Peyer's patch (tissue), 4 donors: ENCODE data around the gene WNT6. TPM values are rescaled to one million over a fixed set of nuclear protein-coding genes. Genes with fewer than 3 reads are reported as not detected.
A peak's percentile ranks its signal among the peaks of the same experiment; 100 is the strongest.

ENCODE experiments used
- DNase-seq, 3 donors: peaks; one replicate each; pipeline ENCODE4 v3.0.0-alpha.2; 2017 to 2019
- H3K27ac ChIP-seq, 4 donors: fragments of 200-600 bp; sonication (generic); one replicate each; pipeline ENCODE4 v1.5.1; 2016 to 2019
- H3K27me3 ChIP-seq, 2 donors: fragments of 200-600 bp; sonication (generic); one replicate each; pipeline ENCODE4 v1.5.1; 2019
- H3K36me3 ChIP-seq, 3 donors: fragments of 200-600 bp; sonication (generic); one replicate each; pipeline ENCODE4 v1.5.1; 2016 to 2019
- H3K4me1 ChIP-seq, 4 donors: fragments of 200-600 bp; sonication (generic); one replicate each; pipeline ENCODE4 v1.5.1; 2016 to 2019
- H3K4me3 ChIP-seq, 4 donors: fragments of 200-600 bp; sonication (generic); 1 replicate in 3 of 4; 2 replicates in 1 of 4; pipeline ENCODE4 v1.5.1; 2016 to 2019; ENCODE audit warnings: mild to moderate bottlenecking in 1 of 4
- H3K9me3 ChIP-seq, 4 donors: fragments of 200-600 bp; sonication (generic); one replicate each; pipeline ENCODE4 v1.5.1; 2016 to 2019; ENCODE audit warnings: mild to moderate bottlenecking in 1 of 4
- POLR2A ChIP-seq, 2 donors: fragments of 450-650 bp; IDR thresholded peaks; one replicate each; pipeline ENCODE4 v1.5.1; 2017; ENCODE audit warnings: antibody characterized with exemption in 2 of 2, mild to moderate bottlenecking in 2 of 2, moderate library complexity in 2 of 2
- total RNA-seq, 4 donors: library from RNA; depleted of rRNA; stranded (reverse); fragments of >200 nt; gene quantifications; one replicate each; pipeline ENCODE4 v1.1.0, GENCODE V29; 2016
- TF ChIP-seq, protein P1 (sequence below), 6 experiments: fragments of 450-650 bp in 4 of 6; fragments of 200-600 bp in 2 of 6; sonication (generic) in 1 of 6; IDR thresholded peaks; one replicate each; pipeline ENCODE4 v1.5.1; 2017 to 2019; ENCODE audit warnings: antibody characterized with exemption in 6 of 6, mild to moderate bottlenecking in 3 of 6, moderate library complexity in 1 of 6

The WNT6 gene
- total RNA-seq, 4 donors from 2014 or later: not detected

DNA sequence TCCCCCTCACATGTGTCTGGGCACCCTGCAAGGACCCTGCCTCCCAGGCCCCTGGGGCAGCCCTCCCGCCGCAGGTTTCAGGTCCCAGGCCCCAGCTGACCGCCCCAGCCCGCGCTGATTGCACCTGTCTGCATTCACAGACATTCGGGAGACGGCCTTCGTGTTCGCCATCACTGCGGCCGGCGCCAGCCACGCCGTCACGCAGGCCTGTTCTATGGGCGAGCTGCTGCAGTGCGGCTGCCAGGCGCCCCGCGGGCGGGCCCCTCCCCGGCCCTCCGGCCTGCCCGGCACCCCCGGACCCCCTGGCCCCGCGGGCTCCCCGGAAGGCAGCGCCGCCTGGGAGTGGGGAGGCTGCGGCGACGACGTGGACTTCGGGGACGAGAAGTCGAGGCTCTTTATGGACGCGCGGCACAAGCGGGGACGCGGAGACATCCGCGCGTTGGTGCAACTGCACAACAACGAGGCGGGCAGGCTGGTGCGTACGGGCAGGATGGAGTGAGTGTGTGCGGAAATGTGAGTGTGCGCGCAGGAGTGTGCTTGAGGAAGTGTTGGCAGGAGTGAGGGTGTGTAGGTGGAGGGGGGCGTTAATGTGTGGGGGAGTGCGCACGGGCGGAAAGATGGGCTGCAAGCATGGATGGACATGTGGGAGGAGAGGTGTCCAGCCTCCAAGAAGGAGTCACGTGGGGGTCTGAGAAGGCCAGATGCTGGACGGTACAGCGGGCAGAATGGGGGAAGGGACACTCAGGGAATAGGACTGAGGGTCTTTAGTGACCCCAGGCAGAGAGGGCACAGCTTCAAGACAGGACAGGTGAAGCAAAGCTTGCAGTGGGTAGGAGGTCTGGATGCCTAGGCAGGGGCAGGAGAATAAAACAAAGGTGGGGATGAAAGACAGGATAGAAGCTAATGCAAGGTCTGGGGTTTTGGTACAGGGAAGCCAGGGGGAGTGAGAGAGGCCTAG is 12.0 kb downstream of the WNT6 start:
- Histone ChIP-seq H3K36me3 (no peaks in the 10 kb centered on the region), H3K9me3 (no peaks in the 10 kb centered on the region), H3K4me3 (peak overlapping the region; percentile 28 to 53 (median 34)), H3K27me3 (peaks cover 0 to 39% of the 10 kb centered on the region in 2 donors), H3K4me1 (peaks cover 0 to 25% (median 16%) of the 10 kb centered on the region in 4 donors), H3K27ac (peak overlapping the region in 1 of 4 donors; percentile 49)
- TF ChIP-seq, protein P1, sequence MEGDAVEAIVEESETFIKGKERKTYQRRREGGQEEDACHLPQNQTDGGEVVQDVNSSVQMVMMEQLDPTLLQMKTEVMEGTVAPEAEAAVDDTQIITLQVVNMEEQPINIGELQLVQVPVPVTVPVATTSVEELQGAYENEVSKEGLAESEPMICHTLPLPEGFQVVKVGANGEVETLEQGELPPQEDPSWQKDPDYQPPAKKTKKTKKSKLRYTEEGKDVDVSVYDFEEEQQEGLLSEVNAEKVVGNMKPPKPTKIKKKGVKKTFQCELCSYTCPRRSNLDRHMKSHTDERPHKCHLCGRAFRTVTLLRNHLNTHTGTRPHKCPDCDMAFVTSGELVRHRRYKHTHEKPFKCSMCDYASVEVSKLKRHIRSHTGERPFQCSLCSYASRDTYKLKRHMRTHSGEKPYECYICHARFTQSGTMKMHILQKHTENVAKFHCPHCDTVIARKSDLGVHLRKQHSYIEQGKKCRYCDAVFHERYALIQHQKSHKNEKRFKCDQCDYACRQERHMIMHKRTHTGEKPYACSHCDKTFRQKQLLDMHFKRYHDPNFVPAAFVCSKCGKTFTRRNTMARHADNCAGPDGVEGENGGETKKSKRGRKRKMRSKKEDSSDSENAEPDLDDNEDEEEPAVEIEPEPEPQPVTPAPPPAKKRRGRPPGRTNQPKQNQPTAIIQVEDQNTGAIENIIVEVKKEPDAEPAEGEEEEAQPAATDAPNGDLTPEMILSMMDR (IDR thresholded peaks at IDR 0.05): no peak
- no peak for TF ChIP-seq POLR2A (IDR thresholded peaks at IDR 0.05)
- peak in 2 of 3 donors; percentile 35 to 56 for DNase-seq

DNA sequence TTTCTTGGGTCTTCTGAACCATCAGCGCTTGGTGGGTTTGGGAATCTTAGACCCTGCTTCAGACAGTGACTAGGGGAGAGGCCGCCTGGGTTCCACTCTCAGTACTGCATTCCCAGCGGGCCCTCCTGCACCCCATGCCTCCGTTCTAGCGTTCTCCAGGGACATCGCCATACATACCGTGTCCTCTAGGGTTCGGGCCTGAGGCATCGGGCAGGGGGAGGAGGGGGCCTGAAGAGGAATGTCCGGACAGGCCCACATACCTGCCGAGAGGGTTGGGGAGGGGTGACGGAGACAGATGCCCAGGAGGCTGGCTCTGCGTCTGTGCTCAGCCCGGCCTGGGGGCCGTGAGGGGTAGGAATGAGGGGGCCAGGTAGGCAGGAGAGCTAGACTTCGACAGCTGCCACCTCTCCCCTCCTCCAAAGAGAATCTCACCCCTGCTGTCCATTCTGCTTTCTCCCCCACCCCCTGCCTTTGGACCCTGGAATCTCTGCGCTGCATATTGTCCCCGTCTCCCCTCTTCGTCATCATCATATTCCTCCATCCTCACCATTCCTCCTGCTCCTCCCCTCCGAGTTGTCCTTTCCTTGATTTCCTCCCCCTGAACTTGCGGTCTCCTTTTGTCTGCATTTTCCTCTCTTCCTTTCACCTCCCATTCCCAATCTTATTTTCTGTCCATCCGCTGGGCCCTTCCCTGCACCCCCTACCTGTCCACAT is 13.2 kb downstream of the WNT6 start:
- Histone ChIP-seq H3K4me3 (no peak overlapping the region), H3K9me3 (no peaks in the 10 kb centered on the region), H3K27me3 (peaks cover 0 to 39% of the 10 kb centered on the region in 2 donors), H3K4me1 (peaks cover 0 to 28% (median 16%) of the 10 kb centered on the region in 4 donors), H3K27ac (no peak overlapping the region), H3K36me3 (no peaks in the 10 kb centered on the region)
- no peak for TF ChIP-seq POLR2A (IDR thresholded peaks at IDR 0.05)
- DNase-seq: no peak

DNA sequence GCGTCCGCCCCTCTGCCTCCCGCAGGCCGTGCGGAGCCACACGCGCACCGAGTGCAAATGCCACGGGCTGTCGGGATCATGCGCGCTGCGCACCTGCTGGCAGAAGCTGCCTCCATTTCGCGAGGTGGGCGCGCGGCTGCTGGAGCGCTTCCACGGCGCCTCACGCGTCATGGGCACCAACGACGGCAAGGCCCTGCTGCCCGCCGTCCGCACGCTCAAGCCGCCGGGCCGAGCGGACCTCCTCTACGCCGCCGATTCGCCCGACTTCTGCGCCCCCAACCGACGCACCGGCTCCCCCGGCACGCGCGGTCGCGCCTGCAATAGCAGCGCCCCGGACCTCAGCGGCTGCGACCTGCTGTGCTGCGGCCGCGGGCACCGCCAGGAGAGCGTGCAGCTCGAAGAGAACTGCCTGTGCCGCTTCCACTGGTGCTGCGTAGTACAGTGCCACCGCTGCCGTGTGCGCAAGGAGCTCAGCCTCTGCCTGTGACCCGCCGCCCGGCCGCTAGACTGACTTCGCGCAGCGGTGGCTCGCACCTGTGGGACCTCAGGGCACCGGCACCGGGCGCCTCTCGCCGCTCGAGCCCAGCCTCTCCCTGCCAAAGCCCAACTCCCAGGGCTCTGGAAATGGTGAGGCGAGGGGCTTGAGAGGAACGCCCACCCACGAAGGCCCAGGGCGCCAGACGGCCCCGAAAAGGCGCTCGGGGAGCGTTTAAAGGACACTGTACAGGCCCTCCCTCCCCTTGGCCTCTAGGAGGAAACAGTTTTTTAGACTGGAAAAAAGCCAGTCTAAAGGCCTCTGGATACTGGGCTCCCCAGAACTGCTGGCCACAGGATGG is 14.0 kb downstream of the WNT6 start:
- H3K27ac ChIP-seq: no peak overlapping the region
- H3K9me3 ChIP-seq: no peaks in the 10 kb centered on the region
- no peak for DNase-seq
- peak overlapping the region in 2 of 4 donors; percentile 5 to 11 for H3K4me3 ChIP-seq
- no peaks in the 10 kb centered on the region for H3K36me3 ChIP-seq
- H3K27me3 ChIP-seq: peaks cover 0 to 39% of the 10 kb centered on the region in 2 donors
- TF ChIP-seq, protein P1 (IDR thresholded peaks at IDR 0.05): no peak
- TF ChIP-seq POLR2A (IDR thresholded peaks at IDR 0.05): no peak
- H3K4me1 ChIP-seq: peaks cover 0 to 28% (median 16%) of the 10 kb centered on the region in 4 donors

DNA sequence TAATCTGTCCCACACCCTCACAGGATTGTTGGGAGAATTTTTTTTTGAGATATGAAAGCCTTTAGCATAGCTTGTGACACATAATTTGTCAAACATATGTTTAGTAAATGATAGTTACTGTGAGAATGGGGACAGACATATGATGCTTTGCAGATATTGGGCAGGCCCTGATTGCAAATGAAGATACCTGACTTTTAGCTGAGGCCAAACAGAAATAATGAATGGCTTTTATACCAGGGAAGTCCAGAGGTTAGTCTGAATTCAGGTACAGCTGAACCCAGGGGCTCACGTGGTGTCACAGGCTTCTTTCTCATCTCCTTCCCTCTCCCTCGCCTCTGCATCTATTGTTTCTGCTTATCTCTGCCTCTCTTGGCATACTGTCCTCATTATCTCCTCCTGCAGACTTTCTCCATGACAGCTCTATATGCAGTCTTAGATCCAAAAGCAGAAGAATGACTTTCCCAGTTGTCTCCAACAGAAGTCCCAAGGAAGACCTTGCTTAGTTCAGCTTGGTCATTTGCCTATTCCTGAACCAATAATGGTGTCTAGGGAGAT is 16.2 kb downstream of the WNT6 start:
- Histone ChIP-seq H3K27ac (no peak overlapping the region), H3K27me3 (peaks cover 0 to 54% of the 10 kb centered on the region in 2 donors), H3K4me1 (peaks cover 0 to 34% (median 24%) of the 10 kb centered on the region in 4 donors), H3K36me3 (no peaks in the 10 kb centered on the region), H3K4me3 (no peak overlapping the region), H3K9me3 (no peaks in the 10 kb centered on the region)
- TF ChIP-seq, protein P1 (IDR thresholded peaks at IDR 0.05): no peak
- no peak for TF ChIP-seq POLR2A (IDR thresholded peaks at IDR 0.05)
- DNase-seq: no peak

DNA sequence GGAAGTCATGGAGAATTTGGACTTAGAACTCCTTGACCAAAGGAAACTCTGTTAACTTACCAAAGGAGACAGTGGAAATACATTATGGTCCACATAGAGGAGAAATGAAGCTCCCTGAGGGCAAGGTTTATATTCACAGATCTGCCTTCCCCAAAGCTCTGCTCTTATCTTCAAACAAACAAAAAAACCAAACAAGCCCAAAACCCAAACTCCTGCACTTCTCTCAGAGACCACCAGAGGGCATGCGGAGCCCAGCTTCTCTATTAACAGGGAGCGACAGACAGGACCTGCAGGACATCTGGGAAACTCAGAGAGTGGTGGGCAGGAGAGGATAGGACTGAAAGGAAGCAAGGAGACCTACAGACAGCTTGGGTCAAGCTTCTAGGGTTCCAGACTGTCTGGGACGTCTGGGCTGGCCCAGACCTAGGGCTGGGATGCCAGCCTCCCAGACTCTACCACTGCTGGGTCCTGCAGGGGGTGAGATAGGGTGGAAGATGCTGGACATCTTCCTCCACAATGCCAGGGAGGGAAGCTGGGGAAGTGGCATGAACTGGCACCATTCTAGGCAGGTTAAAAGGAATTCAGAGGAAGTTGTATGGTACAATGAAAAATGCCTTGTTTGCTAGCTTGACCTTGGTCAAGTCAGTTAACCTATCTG is 17.1 kb downstream of the WNT6 start:
- no peak overlapping the region for H3K4me3 ChIP-seq
- no peaks in the 10 kb centered on the region for H3K9me3 ChIP-seq
- peaks cover 0 to 48% of the 10 kb centered on the region in 2 donors for H3K27me3 ChIP-seq
- H3K36me3 ChIP-seq: no peaks in the 10 kb centered on the region
- no peak overlapping the region for H3K27ac ChIP-seq
- peak; percentile 61 to 90 (median 65) for DNase-seq
- peaks cover 0 to 28% (median 16%) of the 10 kb centered on the region in 4 donors for H3K4me1 ChIP-seq
- TF ChIP-seq, protein P1 (IDR thresholded peaks at IDR 0.05): peak; percentile 89 to 95 (median 93)
- no peak for TF ChIP-seq POLR2A (IDR thresholded peaks at IDR 0.05)
